Measurements from ENCODE around the gene SPATA31C2. TPM values are rescaled to one million over a fixed set of nuclear protein-coding genes. Genes with fewer than 3 reads are reported as not detected.
"Not testable (repeated sequence)": the region's sequence is repeated elsewhere in the genome, so short reads cannot be mapped to it uniquely, and the experiment has no call there.

The SPATA31C2 gene
- total and polyA plus RNA-seq, 2 donors (not counting 1 experiment from before 2014, with no cell fraction given), result not detected

DNA sequence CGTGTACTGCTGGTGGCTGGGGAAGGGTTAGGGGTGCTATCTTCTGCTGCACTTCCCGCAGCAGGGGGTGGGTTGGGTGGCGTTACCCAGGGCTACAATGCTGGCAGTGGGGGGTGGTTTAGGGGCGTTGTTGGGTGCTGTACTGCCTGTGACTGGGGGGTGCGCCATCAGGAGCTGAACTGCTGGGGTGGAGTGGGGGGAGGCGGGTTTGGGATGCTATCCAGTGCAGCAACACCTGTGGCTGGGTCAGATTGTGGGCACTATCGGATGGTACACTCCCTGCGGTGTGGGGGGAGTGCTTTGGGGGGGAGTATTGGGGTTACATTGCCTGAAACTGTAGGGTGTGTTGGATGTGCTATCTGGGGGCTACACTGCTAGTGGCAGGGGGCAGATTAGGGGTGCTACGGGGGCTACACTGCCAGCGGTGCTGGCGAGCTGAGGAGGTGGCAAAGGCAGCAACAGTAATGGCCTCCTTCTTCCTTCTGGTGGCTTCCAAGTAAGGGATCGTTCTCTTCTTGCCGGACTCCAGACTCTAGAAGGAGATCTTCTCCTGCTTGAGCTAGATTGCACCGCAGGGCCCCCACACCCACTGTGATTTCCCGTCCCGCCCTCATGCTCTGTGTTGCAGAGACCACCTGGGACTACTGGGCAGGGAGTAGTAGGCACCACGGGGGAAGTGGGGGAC, 23.9 kb downstream of the SPATA31C2 start:
- POLR2A ChIA-PET; H3K79me2 ChIP-seq (ENCODE audit: control insufficient read depth, insufficient read depth, low read length); DNase-seq; H3K9me3 Mint-ChIP-seq (ENCODE audit: insufficient read depth); H3K9ac ChIP-seq (ENCODE audit: low read length); CTCF ChIA-PET; H3K4me1 Mint-ChIP-seq; H4K20me1 ChIP-seq (ENCODE audit: control insufficient read depth, insufficient read depth, low read length, poor library complexity, severe bottlenecking); H3K4me2 ChIP-seq (replicated peaks; ENCODE audit: low read depth, low read length, poor library complexity, severe bottlenecking); H3K27me3 Mint-ChIP-seq; H3K4me1 ChIP-seq (ENCODE audit: control insufficient read depth in 2 of 2, insufficient read depth in 2 of 2, low read length in 2 of 2); H2AFZ ChIP-seq (ENCODE audit: insufficient read depth, low read depth, low read length, poor library complexity, severe bottlenecking); H3K36me3 ChIP-seq (replicated peaks in 1 of 2; ENCODE audit: control extremely low read depth in 1 of 2, control insufficient read depth in 1 of 2, extremely low read depth in 1 of 2, insufficient read depth in 2 of 2, low read length in 1 of 2); ATAC-seq (ENCODE audit: low read depth); H3K27me3 ChIP-seq (replicated peaks in 1 of 4; ENCODE audit: control extremely low read depth in 1 of 4, control insufficient read depth in 3 of 4, insufficient read depth in 4 of 4, low read length in 3 of 4); H3K27ac ChIP-seq (ENCODE audit: low read length in 2 of 2); H3K9me3 ChIP-seq (ENCODE audit: control extremely low read depth in 1 of 3, control insufficient read depth in 2 of 3, insufficient read depth in 1 of 3, low read length in 2 of 3); H3K4me3 Mint-ChIP-seq; H3K4me3 ChIP-seq (ENCODE audit: control extremely low read depth in 1 of 5, extremely low read depth in 1 of 5, insufficient read depth in 1 of 5, low read depth in 2 of 5, low read length in 4 of 5); H3K27ac Mint-ChIP-seq; intact Hi-C loops (cut with micrococcal nuclease): not testable (repeated sequence)
- 98% methylated on average over 7 of the region's 17 CpGs for WGBS (ENCODE audit: insufficient coverage)

GRCh38 chr9:88113156-88114130, 24.8 kb downstream of the SPATA31C2 start:
- CTCF ChIA-PET; ATAC-seq (ENCODE audit: low read depth): not testable (repeated sequence)
- WGBS (ENCODE audit: insufficient coverage), result 94% methylated on average over 19 of the region's 38 CpGs

More at GRCh38 chr9:88113156-88114130, 24.8 kb downstream of the SPATA31C2 start:
- H3K9me3 Mint-ChIP-seq (ENCODE audit: insufficient read depth); H3K27me3 Mint-ChIP-seq; intact Hi-C loops (cut with micrococcal nuclease); H3K4me1 ChIP-seq (ENCODE audit: control insufficient read depth in 2 of 2, insufficient read depth in 2 of 2, low read length in 2 of 2); H3K4me3 Mint-ChIP-seq; H4K20me1 ChIP-seq (ENCODE audit: control insufficient read depth, insufficient read depth, low read length, poor library complexity, severe bottlenecking); H3K36me3 ChIP-seq (replicated peaks in 1 of 2; ENCODE audit: control extremely low read depth in 1 of 2, control insufficient read depth in 1 of 2, extremely low read depth in 1 of 2, insufficient read depth in 2 of 2, low read length in 1 of 2); H3K27ac ChIP-seq (ENCODE audit: low read length in 2 of 2); H3K4me1 Mint-ChIP-seq; H3K27me3 ChIP-seq (replicated peaks in 1 of 4; ENCODE audit: control extremely low read depth in 1 of 4, control insufficient read depth in 3 of 4, insufficient read depth in 4 of 4, low read length in 3 of 4); H2AFZ ChIP-seq (ENCODE audit: insufficient read depth, low read depth, low read length, poor library complexity, severe bottlenecking); H3K79me2 ChIP-seq (ENCODE audit: control insufficient read depth, insufficient read depth, low read length); H3K27ac Mint-ChIP-seq; DNase-seq; H3K4me2 ChIP-seq (replicated peaks; ENCODE audit: low read depth, low read length, poor library complexity, severe bottlenecking); H3K9ac ChIP-seq (ENCODE audit: low read length); H3K9me3 ChIP-seq (ENCODE audit: control extremely low read depth in 1 of 3, control insufficient read depth in 2 of 3, insufficient read depth in 1 of 3, low read length in 2 of 3); H3K4me3 ChIP-seq (ENCODE audit: control extremely low read depth in 1 of 5, extremely low read depth in 1 of 5, insufficient read depth in 1 of 5, low read depth in 2 of 5, low read length in 4 of 5); POLR2A ChIA-PET: not testable (repeated sequence)

Measured in B cell (primary cell).